DOHH2 (cell line): ENCODE measurements around the gene HLA-DQB1.

Source experiments
- CTCF ChIP-seq: fragments of 200-600 bp; sonication (generic); IDR thresholded peaks from one replicate; pipeline ENCODE4 v1.5.1; 2014; ENCODE audit warnings: antibody characterized with exemption, mild to moderate bottlenecking, low read depth, low read length; ENCODE audit not compliant: poor library complexity, severe bottlenecking
- EZH2phosphoT487 ChIP-seq: fragments of 200-600 bp; sonication (generic); IDR thresholded peaks from 2 replicates; pipeline ENCODE4 v1.6.1; 2017; ENCODE audit warnings: borderline replicate concordance, mild to moderate bottlenecking, antibody characterized with exemption, low read length, moderate library complexity, mixed read lengths

- TF ChIP-seq CTCF (no peak), EZH2phosphoT487 (no peak)
These were observed 51.9 kb downstream of the HLA-DQB1 start for GRCh38 chr6:32614366-32615081.
